ENCODE data around the gene RCHY1.

Gene RCHY1

GRCh38 chr4:75544870-75545269 is 30.7 kb upstream of the RCHY1 start:
- TF ChIP-seq REST (IDR thresholded peaks at IDR 0.05; ENCODE audit: insufficient read depth in 1 of 2, low read depth in 2 of 2, low read length in 2 of 2) (no peak), POLR2AphosphoS5 (IDR thresholded peaks at IDR 0.05; ENCODE audit: low read depth, low read length) (no peak), SIN3A (IDR thresholded peaks at IDR 0.05; ENCODE audit: borderline replicate concordance, insufficient read depth, low read length) (no peak), FOXP2 (optimal IDR thresholded peaks at IDR 0.05; ENCODE audit: borderline replicate concordance, extremely low read depth, extremely low read length, insufficient read depth) (no peak), TAF1 (IDR thresholded peaks at IDR 0.05; ENCODE audit: borderline replicate concordance, insufficient read depth, low read length) (no peak)

- TF ChIP-seq SIN3A (IDR thresholded peaks at IDR 0.05; ENCODE audit: borderline replicate concordance, insufficient read depth, low read length) (no peak), FOXP2 (optimal IDR thresholded peaks at IDR 0.05; ENCODE audit: borderline replicate concordance, extremely low read depth, extremely low read length, insufficient read depth) (no peak), POLR2AphosphoS5 (IDR thresholded peaks at IDR 0.05; ENCODE audit: low read depth, low read length) (no peak), TAF1 (IDR thresholded peaks at IDR 0.05; ENCODE audit: borderline replicate concordance, insufficient read depth, low read length) (no peak), REST (IDR thresholded peaks at IDR 0.05; ENCODE audit: insufficient read depth in 1 of 2, low read depth in 2 of 2, low read length in 2 of 2) (no peak)
These were observed 28.6 kb upstream of the RCHY1 start for GRCh38 chr4:75542824-75543223.

- TF ChIP-seq TAF1 (IDR thresholded peaks at IDR 0.05; ENCODE audit: borderline replicate concordance, insufficient read depth, low read length) (no peak), POLR2AphosphoS5 (IDR thresholded peaks at IDR 0.05; ENCODE audit: low read depth, low read length) (no peak), SIN3A (IDR thresholded peaks at IDR 0.05; ENCODE audit: borderline replicate concordance, insufficient read depth, low read length) (no peak), FOXP2 (optimal IDR thresholded peaks at IDR 0.05; ENCODE audit: borderline replicate concordance, extremely low read depth, extremely low read length, insufficient read depth) (no peak), REST (IDR thresholded peaks at IDR 0.05; ENCODE audit: insufficient read depth in 1 of 2, low read depth in 2 of 2, low read length in 2 of 2) (no peak)
These were observed 16.5 kb upstream of the RCHY1 start for GRCh38 chr4:75530556-75531322.

GRCh38 chr4:75527482-75527881 is 13.3 kb upstream of the RCHY1 start:
- TF ChIP-seq SIN3A (IDR thresholded peaks at IDR 0.05; ENCODE audit: borderline replicate concordance, insufficient read depth, low read length), result no peak
- no peak for TF ChIP-seq POLR2AphosphoS5 (IDR thresholded peaks at IDR 0.05; ENCODE audit: low read depth, low read length)

GRCh38 chr4:75525910-75526309 is 11.7 kb upstream of the RCHY1 start:
- no peak for TF ChIP-seq FOXP2 (optimal IDR thresholded peaks at IDR 0.05; ENCODE audit: borderline replicate concordance, extremely low read depth, extremely low read length, insufficient read depth)

- no peak for TF ChIP-seq REST (IDR thresholded peaks at IDR 0.05; ENCODE audit: insufficient read depth in 1 of 2, low read depth in 2 of 2, low read length in 2 of 2)
- no peak for TF ChIP-seq FOXP2 (optimal IDR thresholded peaks at IDR 0.05; ENCODE audit: borderline replicate concordance, extremely low read depth, extremely low read length, insufficient read depth)
- TF ChIP-seq SIN3A (IDR thresholded peaks at IDR 0.05; ENCODE audit: borderline replicate concordance, insufficient read depth, low read length), result no peak
- TF ChIP-seq POLR2AphosphoS5 (IDR thresholded peaks at IDR 0.05; ENCODE audit: low read depth, low read length), result no peak
- no peak for TF ChIP-seq TAF1 (IDR thresholded peaks at IDR 0.05; ENCODE audit: borderline replicate concordance, insufficient read depth, low read length)
These were observed 10.9 kb upstream of the RCHY1 start for GRCh38 chr4:75525086-75525485.
